NT2/D1 (cell line): ENCODE results near the gene ZNF613.

Experiments
- YY1 ChIP-seq: IDR thresholded peaks from 2 replicates; pipeline ENCODE4 v1.6.1; 2011; ENCODE audit not compliant: insufficient read length, insufficient read depth
- ZNF274 ChIP-seq: IDR thresholded peaks from 2 replicates; pipeline ENCODE4 v1.6.1; 2011; ENCODE audit warnings: mild to moderate bottlenecking, low read depth, low read length

- TF ChIP-seq YY1 (no peak), ZNF274 (no peak)
Measured at GRCh38 chr19:51977346-51977745, 50.1 kb downstream of the ZNF613 start.
